Muscle layer of colon (tissue), 2 donors: ENCODE measurements around the gene SIGLEC1.

ENCODE experiments used
- H3K27ac ChIP-seq: one replicate; pipeline ENCODE4 v1.7.0; 2013; ENCODE audit warnings: low read depth, mild to moderate bottlenecking, low read length, moderate library complexity
- H3K27me3 ChIP-seq, 2 donors: one replicate each; pipeline ENCODE4 v1.7.0; 2013; ENCODE audit warnings: low read length in 2 of 2, mild to moderate bottlenecking in 2 of 2; ENCODE audit not compliant: insufficient read depth in 2 of 2, control insufficient read depth in 1 of 2
- H3K36me3 ChIP-seq: one replicate; pipeline ENCODE4 v1.7.0; 2013; ENCODE audit warnings: mild to moderate bottlenecking, low read length; ENCODE audit not compliant: insufficient read depth
- H3K4me1 ChIP-seq: one replicate; pipeline ENCODE4 v1.7.0; 2013; ENCODE audit warnings: mild to moderate bottlenecking, low read length; ENCODE audit not compliant: insufficient read depth
- H3K4me3 ChIP-seq, 2 donors: one replicate each; pipeline ENCODE4 v1.7.0; 2013; ENCODE audit warnings: low read length in 2 of 2, low read depth in 1 of 2, mild to moderate bottlenecking in 1 of 2, moderate library complexity in 1 of 2
- H3K9ac ChIP-seq: one replicate; pipeline ENCODE4 v1.7.0; 2013; ENCODE audit warnings: low read length
- H3K9me3 ChIP-seq: one replicate; pipeline ENCODE4 v1.7.0; 2013; ENCODE audit warnings: mild to moderate bottlenecking, low read length
- donor health status: abdominal sarcoma.
- donor health status: Adenocarcinoma of cecum.

Gene SIGLEC1

GRCh38 chr20:3673221-3674070 lies 39.0 kb downstream of the SIGLEC1 start:
- Histone ChIP-seq H3K9me3 (no peaks in the 10 kb centered on the region), H3K27ac (no peak overlapping the region), H3K4me1 (peaks cover 38% of the 10 kb centered on the region), H3K36me3 (peaks cover 36% of the 10 kb centered on the region), H3K27me3 (peaks cover 0 to 5% of the 10 kb centered on the region in 2 donors), H3K4me3 (no peak overlapping the region), H3K9ac (no peak overlapping the region)

DNA sequence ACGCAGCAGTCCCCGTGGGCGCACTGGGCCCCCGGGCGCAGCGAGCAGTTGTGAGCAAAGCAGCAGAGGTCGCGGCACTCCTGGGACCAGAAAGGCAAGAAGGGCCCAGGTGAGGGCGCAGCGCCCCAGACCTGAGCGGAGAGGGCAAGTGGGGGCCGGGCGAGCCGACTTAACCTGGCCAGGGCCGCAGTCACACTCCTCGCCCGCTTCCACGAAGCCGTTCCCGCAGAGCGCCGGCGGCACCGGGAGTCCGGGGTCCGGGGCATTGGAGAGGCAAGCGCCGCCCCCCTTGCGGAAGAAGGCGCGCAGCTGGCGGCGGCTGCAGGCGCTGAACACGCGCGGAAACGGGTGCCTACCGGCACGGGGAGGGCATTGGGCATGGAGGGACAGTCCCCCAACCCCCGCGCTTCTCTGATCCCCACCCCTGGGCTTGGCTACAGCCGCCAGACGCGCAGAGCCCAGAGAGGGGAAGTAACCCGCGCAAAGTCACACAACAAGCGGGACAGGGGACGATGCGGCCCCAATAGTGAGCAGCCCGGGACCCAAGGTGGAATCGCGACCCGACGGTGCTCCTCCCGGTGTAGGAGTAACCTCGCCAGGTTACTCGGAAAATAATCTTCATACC lies 39.7 kb downstream of the SIGLEC1 start:
- Histone ChIP-seq H3K4me3 (no peak overlapping the region), H3K9me3 (no peaks in the 10 kb centered on the region), H3K27me3 (peaks cover 0 to 5% of the 10 kb centered on the region in 2 donors), H3K36me3 (peaks cover 40% of the 10 kb centered on the region), H3K27ac (no peak overlapping the region), H3K9ac (no peak overlapping the region), H3K4me1 (peaks cover 30% of the 10 kb centered on the region)

DNA sequence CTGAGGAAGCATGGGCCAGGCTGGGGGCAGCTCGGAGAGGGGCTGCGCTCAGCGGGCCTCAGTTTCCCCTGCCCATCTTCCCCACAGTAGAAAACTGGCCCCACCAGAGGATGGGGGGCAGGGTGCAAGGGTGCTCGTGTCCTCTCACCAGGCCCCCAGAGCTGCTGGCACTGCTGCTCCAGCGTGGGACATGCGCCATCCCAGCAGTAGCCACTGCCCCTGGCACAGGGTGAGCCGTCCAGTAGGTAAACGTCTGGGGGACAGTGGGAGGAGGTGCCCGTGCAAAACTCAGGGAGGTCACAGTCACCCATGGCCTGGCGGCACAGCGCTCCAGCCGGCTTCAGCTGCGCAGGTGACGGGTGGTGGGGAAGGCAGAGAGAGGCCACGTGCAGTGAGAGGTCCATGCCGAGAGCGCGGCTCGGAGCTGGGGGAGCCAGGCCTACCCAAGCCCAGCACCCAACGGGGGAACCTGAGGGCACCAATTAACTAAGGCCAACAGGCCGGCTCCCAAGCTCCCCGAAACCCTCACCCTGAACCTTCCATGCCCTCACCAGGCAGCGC lies 40.3 kb downstream of the SIGLEC1 start:
- Histone ChIP-seq H3K9ac (no peak overlapping the region), H3K27ac (no peak overlapping the region), H3K36me3 (peaks cover 40% of the 10 kb centered on the region), H3K27me3 (peaks cover 0 to 5% of the 10 kb centered on the region in 2 donors), H3K4me1 (peaks cover 24% of the 10 kb centered on the region), H3K9me3 (no peaks in the 10 kb centered on the region), H3K4me3 (no peak overlapping the region)

DNA sequence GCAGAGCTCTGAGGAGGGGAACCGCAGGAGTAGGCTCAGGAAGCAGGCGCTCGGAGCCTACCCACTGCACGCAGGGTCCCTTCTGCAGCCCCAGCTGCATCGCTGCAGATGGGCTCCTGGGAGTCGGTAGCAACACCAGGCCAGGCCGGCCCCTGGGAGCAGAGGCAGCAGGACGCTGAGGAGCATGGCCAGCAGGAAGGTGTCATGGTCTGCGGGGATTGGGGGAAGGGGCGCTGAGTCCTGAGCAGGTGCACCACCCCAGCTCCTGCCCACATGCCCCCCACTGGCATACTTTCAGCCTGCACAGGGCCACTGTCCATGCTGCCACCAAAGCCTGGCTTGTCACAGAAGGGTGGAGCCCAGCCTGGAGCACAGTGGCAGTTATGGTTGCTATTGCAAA lies 41.5 kb downstream of the SIGLEC1 start:
- no peak overlapping the region for H3K4me3 ChIP-seq
- no peak overlapping the region for H3K27ac ChIP-seq
- H3K27me3 ChIP-seq: peaks cover 0 to 5% of the 10 kb centered on the region in 2 donors
- H3K4me1 ChIP-seq: peaks cover 21% of the 10 kb centered on the region
- H3K9ac ChIP-seq: no peak overlapping the region
- H3K9me3 ChIP-seq: no peaks in the 10 kb centered on the region
- H3K36me3 ChIP-seq: peaks cover 38% of the 10 kb centered on the region

DNA sequence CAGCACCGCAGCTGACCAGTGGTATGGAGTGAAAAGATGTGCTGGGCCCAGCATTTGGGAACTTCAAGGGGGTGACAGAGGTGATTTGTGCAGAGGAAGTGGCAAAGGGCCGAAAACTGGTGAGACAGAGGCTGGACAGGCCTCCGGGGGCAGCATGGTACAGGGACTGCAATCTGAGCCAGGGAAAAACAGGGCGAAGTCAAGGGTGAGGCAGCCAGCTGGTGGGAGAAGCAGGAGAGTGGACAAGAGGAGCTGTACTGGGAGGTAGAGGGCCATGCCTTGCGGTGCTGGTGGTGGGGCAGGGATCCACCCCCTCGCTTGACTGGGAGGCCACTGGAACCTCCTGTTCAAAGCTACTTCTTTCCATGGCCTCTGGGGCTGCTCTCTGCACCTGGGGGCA lies 41.9 kb downstream of the SIGLEC1 start:
- Histone ChIP-seq H3K9me3 (no peaks in the 10 kb centered on the region), H3K27ac (no peak overlapping the region), H3K36me3 (peaks cover 34% of the 10 kb centered on the region), H3K9ac (no peak overlapping the region), H3K27me3 (peaks cover 0 to 5% of the 10 kb centered on the region in 2 donors), H3K4me3 (no peak overlapping the region), H3K4me1 (peaks cover 21% of the 10 kb centered on the region)

- no peak overlapping the region for H3K4me3 ChIP-seq
- H3K36me3 ChIP-seq: peaks cover 27% of the 10 kb centered on the region
- H3K9me3 ChIP-seq: no peaks in the 10 kb centered on the region
- H3K4me1 ChIP-seq: peaks cover 21% of the 10 kb centered on the region
- H3K9ac ChIP-seq: no peak overlapping the region
- H3K27me3 ChIP-seq: peaks cover 0 to 3% of the 10 kb centered on the region in 2 donors
- no peak overlapping the region for H3K27ac ChIP-seq
These were observed 42.6 kb downstream of the SIGLEC1 start for GRCh38 chr20:3669710-3670367.

DNA sequence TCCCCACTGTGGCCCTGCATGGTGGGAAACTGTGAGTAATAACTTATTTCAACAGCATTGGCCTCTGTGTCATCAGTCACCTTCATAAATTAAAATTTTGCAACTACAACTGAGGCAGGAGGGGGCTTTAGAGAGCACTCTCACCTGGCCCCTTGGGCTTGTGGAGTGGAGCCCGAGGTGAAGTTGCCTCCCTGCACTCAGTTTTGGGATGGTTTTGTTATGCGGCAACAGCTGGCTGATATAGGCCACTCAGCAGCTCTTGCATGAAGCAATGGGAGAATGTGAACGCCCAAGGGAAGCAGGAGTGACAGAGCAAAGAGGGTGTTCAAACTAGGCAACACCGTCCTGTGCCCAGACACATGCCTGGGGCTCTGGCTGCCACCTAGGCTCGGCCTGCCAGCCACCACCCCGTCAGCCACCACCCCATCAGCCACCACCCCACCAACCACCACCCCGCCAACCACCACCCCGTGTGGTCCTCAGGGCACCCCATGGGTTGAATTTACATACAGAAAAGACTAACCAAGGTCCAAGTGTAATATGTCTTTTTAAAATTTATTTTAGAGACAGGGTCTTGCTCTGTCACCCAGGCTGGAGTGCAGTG lies 44.9 kb downstream of the SIGLEC1 start:
- Histone ChIP-seq H3K36me3 (peaks cover 17% of the 10 kb centered on the region), H3K9me3 (no peaks in the 10 kb centered on the region), H3K9ac (no peak overlapping the region), H3K27ac (no peak overlapping the region), H3K4me1 (peaks cover 21% of the 10 kb centered on the region), H3K4me3 (no peak overlapping the region), H3K27me3 (peaks cover 0 to 4% of the 10 kb centered on the region in 2 donors)

GRCh38 chr20:3663858-3664257 lies 48.5 kb downstream of the SIGLEC1 start:
- Histone ChIP-seq H3K36me3 (peaks cover 8% of the 10 kb centered on the region), H3K9ac (no peak overlapping the region), H3K9me3 (no peaks in the 10 kb centered on the region), H3K27me3 (peaks cover 11 to 38% of the 10 kb centered on the region in 2 donors), H3K4me3 (no peak overlapping the region), H3K27ac (no peak overlapping the region), H3K4me1 (peaks cover 5% of the 10 kb centered on the region)

DNA sequence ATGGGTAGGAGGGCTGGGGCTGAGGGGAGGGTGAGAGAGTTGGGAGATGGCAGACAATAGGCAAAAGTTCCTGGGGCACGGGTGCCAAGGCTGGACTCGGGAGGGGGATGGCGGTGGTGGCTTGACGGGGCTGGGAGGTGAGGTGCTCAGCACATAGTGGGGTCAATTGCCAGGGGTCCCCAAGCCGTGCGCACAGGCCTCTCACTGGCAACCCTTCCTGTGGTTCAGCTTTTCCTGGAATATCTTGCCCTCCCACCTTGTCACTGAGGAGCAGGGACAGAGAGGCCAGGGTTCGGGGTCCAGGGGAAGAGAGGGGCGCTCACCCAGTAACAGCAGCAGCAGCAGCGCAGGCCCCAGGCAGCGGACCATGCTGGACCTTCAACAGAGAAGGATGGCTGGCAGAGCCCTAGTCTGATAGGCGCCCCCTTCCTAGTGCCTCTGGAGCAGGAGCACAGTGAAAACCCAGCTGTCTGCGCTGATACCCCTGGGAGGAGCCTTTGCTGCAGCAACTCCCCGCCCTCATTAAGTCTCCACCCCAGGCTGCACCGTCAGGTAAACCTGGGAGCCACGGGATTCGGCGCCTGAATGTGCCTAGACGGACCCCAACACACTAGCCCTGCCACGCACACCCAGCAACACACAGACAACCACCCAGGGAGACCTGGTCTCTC lies 49.2 kb downstream of the SIGLEC1 start, which contains the start of gene GFRA4:
Gene GFRA4 (minus strand): TSS at position 369 of the 671 bp plus-strand sequence. CDS start 0 bp downstream, at position 369.
- H3K9ac ChIP-seq: no peak within 1 kb of the TSS
- peaks cover 5% of the 10 kb centered on the region for H3K4me1 ChIP-seq
- H3K36me3 ChIP-seq: peaks cover 2% of the 10 kb centered on the region
- H3K27ac ChIP-seq: no peak within 1 kb of the TSS
- no peaks in the 10 kb centered on the region for H3K9me3 ChIP-seq
- peaks cover 11 to 38% of the 10 kb centered on the region in 2 donors for H3K27me3 ChIP-seq
- H3K4me3 ChIP-seq: no peak within 1 kb of the TSS
